SK-N-SH (cell line): ENCODE data around the gene IL22RA1.

Experiments
- EZH2phosphoT487 ChIP-seq: fragments of 200-600 bp; sonication (generic); IDR thresholded peaks from 2 replicates; pipeline ENCODE4 v1.6.1; 2017; ENCODE audit warnings: low read depth, mixed run types, mild to moderate bottlenecking, antibody characterized with exemption, moderate library complexity, borderline replicate concordance
- GABPA ChIP-seq: IDR thresholded peaks from 2 replicates; pipeline ENCODE4 v1.4.0; 2012; ENCODE audit warnings: low read depth, mild to moderate bottlenecking
- MEF2A ChIP-seq: IDR thresholded peaks from 2 replicates; pipeline ENCODE4 v1.4.0; 2012; ENCODE audit warnings: low read depth, borderline replicate concordance
- POLR2AphosphoS5 ChIP-seq: IDR thresholded peaks from 2 replicates; pipeline ENCODE4 v1.6.1; 2012; ENCODE audit warnings: low read depth, low read length
- RAD21 ChIP-seq: IDR thresholded peaks from 2 replicates; pipeline ENCODE4 v1.6.1; 2012; ENCODE audit warnings: mild to moderate bottlenecking, low read length
- TF ChIP-seq, protein P1 (sequence below): fragments of 200-600 bp; sonication (generic); IDR thresholded peaks from 2 replicates; pipeline ENCODE4 v1.6.1; 2017; ENCODE audit warnings: antibody characterized with exemption, mild to moderate bottlenecking, moderate library complexity
- TF ChIP-seq, protein P2 (sequence below): IDR thresholded peaks from 2 replicates; pipeline ENCODE4 v1.4.0; 2012; ENCODE audit warnings: low read depth, borderline replicate concordance

DNA sequence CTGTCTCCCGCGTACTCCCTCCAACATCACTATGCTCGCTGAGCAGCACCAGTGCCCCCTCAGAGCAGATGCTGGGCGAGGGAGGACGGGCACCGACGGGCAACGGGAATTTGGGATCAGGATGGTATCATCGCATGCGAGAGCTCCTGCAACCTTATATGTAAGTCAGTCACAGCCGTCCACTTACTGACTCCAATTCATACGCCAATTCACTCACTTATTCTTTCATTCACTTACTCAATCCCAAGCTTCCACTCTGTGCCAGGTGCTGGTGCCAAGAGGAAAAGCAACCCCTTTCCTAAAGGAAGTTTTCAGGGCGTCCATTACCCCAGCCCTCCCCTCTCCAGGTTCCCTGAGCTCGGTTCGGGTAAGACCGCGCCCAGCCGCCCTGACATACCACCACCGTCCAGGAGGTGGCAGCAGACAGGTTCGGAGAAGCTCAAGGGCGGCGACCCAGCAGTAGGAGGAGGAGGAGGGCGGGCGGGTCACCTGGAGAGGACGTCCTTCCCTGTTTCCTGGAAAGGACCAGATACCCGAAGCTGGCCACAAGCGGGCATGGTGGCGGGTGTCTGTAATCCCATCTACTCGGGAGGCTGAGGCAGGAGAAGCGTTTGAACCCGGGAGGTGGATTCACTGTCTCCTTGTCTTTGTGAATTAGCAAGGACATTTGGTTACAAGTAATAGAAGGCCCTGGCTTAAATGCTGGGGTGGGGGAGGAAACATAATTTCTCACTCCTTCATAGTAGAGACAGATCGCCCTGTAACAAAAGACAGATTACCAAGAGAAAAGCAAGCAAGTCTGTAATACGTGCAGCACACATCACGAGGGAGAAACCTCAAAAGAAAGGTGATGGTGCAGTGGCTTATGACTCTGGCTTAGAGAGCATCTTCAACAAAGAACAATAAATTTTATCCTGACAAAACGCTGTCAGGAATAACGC is 7.6 kb upstream of the IL22RA1 start:
- TF ChIP-seq, protein P1, sequence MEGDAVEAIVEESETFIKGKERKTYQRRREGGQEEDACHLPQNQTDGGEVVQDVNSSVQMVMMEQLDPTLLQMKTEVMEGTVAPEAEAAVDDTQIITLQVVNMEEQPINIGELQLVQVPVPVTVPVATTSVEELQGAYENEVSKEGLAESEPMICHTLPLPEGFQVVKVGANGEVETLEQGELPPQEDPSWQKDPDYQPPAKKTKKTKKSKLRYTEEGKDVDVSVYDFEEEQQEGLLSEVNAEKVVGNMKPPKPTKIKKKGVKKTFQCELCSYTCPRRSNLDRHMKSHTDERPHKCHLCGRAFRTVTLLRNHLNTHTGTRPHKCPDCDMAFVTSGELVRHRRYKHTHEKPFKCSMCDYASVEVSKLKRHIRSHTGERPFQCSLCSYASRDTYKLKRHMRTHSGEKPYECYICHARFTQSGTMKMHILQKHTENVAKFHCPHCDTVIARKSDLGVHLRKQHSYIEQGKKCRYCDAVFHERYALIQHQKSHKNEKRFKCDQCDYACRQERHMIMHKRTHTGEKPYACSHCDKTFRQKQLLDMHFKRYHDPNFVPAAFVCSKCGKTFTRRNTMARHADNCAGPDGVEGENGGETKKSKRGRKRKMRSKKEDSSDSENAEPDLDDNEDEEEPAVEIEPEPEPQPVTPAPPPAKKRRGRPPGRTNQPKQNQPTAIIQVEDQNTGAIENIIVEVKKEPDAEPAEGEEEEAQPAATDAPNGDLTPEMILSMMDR, result peak; percentile 78
- TF ChIP-seq RAD21 (peak; percentile 62), EZH2phosphoT487 (no peak), GABPA (no peak), POLR2AphosphoS5 (no peak), MEF2A (no peak)
- TF ChIP-seq, protein P2, sequence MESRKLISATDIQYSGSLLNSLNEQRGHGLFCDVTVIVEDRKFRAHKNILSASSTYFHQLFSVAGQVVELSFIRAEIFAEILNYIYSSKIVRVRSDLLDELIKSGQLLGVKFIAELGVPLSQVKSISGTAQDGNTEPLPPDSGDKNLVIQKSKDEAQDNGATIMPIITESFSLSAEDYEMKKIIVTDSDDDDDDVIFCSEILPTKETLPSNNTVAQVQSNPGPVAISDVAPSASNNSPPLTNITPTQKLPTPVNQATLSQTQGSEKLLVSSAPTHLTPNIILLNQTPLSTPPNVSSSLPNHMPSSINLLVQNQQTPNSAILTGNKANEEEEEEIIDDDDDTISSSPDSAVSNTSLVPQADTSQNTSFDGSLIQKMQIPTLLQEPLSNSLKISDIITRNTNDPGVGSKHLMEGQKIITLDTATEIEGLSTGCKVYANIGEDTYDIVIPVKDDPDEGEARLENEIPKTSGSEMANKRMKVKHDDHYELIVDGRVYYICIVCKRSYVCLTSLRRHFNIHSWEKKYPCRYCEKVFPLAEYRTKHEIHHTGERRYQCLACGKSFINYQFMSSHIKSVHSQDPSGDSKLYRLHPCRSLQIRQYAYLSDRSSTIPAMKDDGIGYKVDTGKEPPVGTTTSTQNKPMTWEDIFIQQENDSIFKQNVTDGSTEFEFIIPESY, result no peak
